SK-N-MC (cell line): ENCODE measurements around the gene MAP7D1.

ENCODE experiments used
- EZH2 ChIP-seq: fragments of 200-600 bp; sonication (generic); IDR thresholded peaks from one replicate; pipeline ENCODE4 v1.6.1; 2017; ENCODE audit warnings: antibody characterized with exemption
- POLR2AphosphoS5 ChIP-seq: IDR thresholded peaks from 2 replicates; pipeline ENCODE4 v1.6.1; 2012; ENCODE audit warnings: mild to moderate bottlenecking, low read depth, low read length, borderline replicate concordance

GRCh38 chr1:36109041-36109679 is 46.8 kb upstream of the MAP7D1 start:
- TF ChIP-seq EZH2 (no peak), POLR2AphosphoS5 (no peak)
